T-helper 2 cell (primary cell): Measurements from ENCODE around the gene FOXE1.

Experiments used
- DNase-seq, 5 experiments: peaks; one replicate each; pipeline versions ENCODE4 v3.0.0 to v3.0.0-alpha.2; 2012 to 2022

Gene FOXE1

GRCh38 chr9:97866848-97867247 is 13.8 kb downstream of the FOXE1 start:
- DNase-seq, result no peak

- no peak for DNase-seq
Measured at GRCh38 chr9:97868859-97869258, 15.8 kb downstream of the FOXE1 start.

- no peak for DNase-seq
Measured at GRCh38 chr9:97873425-97873824, 20.4 kb downstream of the FOXE1 start.

GRCh38 chr9:97873882-97874281 is 20.9 kb downstream of the FOXE1 start:
- no peak for DNase-seq

- DNase-seq, result no peak
Measured at GRCh38 chr9:97874624-97875023, 21.6 kb downstream of the FOXE1 start.

GRCh38 chr9:97875111-97875510 is 22.1 kb downstream of the FOXE1 start:
- DNase-seq, result no peak

- DNase-seq, result no peak
Measured at GRCh38 chr9:97876061-97876460, 23.0 kb downstream of the FOXE1 start.

GRCh38 chr9:97880336-97880735 is 27.3 kb downstream of the FOXE1 start:
- no peak for DNase-seq

GRCh38 chr9:97889941-97890887 is 37.2 kb downstream of the FOXE1 start:
- DNase-seq, result peak; percentile 27 to 68 (median 54)

- DNase-seq, result no peak
Measured at GRCh38 chr9:97891736-97892135, 38.7 kb downstream of the FOXE1 start.

GRCh38 chr9:97892421-97892820 is 39.4 kb downstream of the FOXE1 start:
- DNase-seq, result no peak

GRCh38 chr9:97895211-97895610 is 42.2 kb downstream of the FOXE1 start:
- DNase-seq, result no peak

GRCh38 chr9:97895695-97896332 is 42.8 kb downstream of the FOXE1 start:
- DNase-seq, result peak in 1 of 5 experiments; percentile 33

GRCh38 chr9:97900103-97900737 is 47.2 kb downstream of the FOXE1 start:
- DNase-seq, result no peak

GRCh38 chr9:97900738-97901565 is 47.9 kb downstream of the FOXE1 start:
- DNase-seq, result peak in 1 of 5 experiments; percentile 46

- DNase-seq, result peak in 1 of 5 experiments; percentile 90
Measured at GRCh38 chr9:97903177-97903576, 50.2 kb downstream of the FOXE1 start.

GRCh38 chr9:97904725-97905124 is 51.7 kb downstream of the FOXE1 start:
- DNase-seq, result peak in 4 of 5 experiments; percentile 17 to 93 (median 46)

GRCh38 chr9:97905228-97905627 is 52.2 kb downstream of the FOXE1 start:
- DNase-seq, result peak in 3 of 5 experiments; percentile 48 to 83 (median 82)
